IPS-18a (cell line): ENCODE results near the gene IL19.
"Not testable (repeated sequence)": the region's sequence is repeated elsewhere in the genome, so short reads cannot be mapped to it uniquely, and the experiment has no call there.

Experiments
- H3K27ac ChIP-seq: one replicate; pipeline ENCODE4 v1.5.1; 2013; ENCODE audit warnings: low read length
- H3K27me3 ChIP-seq: one replicate; pipeline ENCODE4 v1.6.1; 2013; ENCODE audit warnings: mild to moderate bottlenecking, low read length; ENCODE audit not compliant: control insufficient read depth, insufficient read depth
- H3K36me3 ChIP-seq: one replicate; pipeline ENCODE4 v1.6.1; 2013; ENCODE audit warnings: low read depth, low read length; ENCODE audit not compliant: control insufficient read depth
- H3K4me1 ChIP-seq: one replicate; pipeline ENCODE4 v1.6.1; 2013; ENCODE audit warnings: low read depth, low read length; ENCODE audit not compliant: control insufficient read depth
- H3K4me3 ChIP-seq: one replicate; pipeline ENCODE4 v1.5.1; 2013; ENCODE audit warnings: low read length
- H3K9ac ChIP-seq: one replicate; pipeline ENCODE4 v1.6.1; 2013; ENCODE audit warnings: mild to moderate bottlenecking, low read length, moderate library complexity
- H3K9me3 ChIP-seq: one replicate; pipeline ENCODE4 v1.6.1; 2013; ENCODE audit warnings: low read depth, low read length; ENCODE audit not compliant: control insufficient read depth

IL19 gene

GRCh38 chr1:206744683-206745082 is 25.9 kb upstream of the IL19 start:
- H3K4me1 ChIP-seq, result no peaks in the 10 kb centered on the region
- H3K9ac ChIP-seq, result no peak overlapping the region
- H3K27ac ChIP-seq, result no peak overlapping the region
- H3K36me3 ChIP-seq, result no peaks in the 10 kb centered on the region
- H3K4me3 ChIP-seq, result no peak overlapping the region
- H3K27me3 ChIP-seq, result no peaks in the 10 kb centered on the region
- no peaks in the 10 kb centered on the region for H3K9me3 ChIP-seq

GRCh38 chr1:206745301-206745700 is 25.3 kb upstream of the IL19 start:
- Histone ChIP-seq H3K9ac (no peak overlapping the region), H3K4me1 (no peaks in the 10 kb centered on the region), H3K27me3 (no peaks in the 10 kb centered on the region), H3K9me3 (no peaks in the 10 kb centered on the region), H3K36me3 (no peaks in the 10 kb centered on the region), H3K4me3 (no peak overlapping the region), H3K27ac (no peak overlapping the region)

GRCh38 chr1:206748348-206749030 is 22.1 kb upstream of the IL19 start:
- Histone ChIP-seq H3K36me3 (no peaks in the 10 kb centered on the region), H3K27ac (no peak overlapping the region), H3K9me3 (no peaks in the 10 kb centered on the region)

GRCh38 chr1:206751891-206752290 is 18.7 kb upstream of the IL19 start:
- Histone ChIP-seq H3K4me3 (no peak overlapping the region), H3K27me3 (no peaks in the 10 kb centered on the region), H3K36me3 (no peaks in the 10 kb centered on the region), H3K9me3 (no peaks in the 10 kb centered on the region), H3K4me1 (no peaks in the 10 kb centered on the region), H3K9ac (no peak overlapping the region), H3K27ac (no peak overlapping the region)

More at GRCh38 chr1:206748348-206749030, 22.1 kb upstream of the IL19 start:
- no peaks in the 10 kb centered on the region for H3K4me1 ChIP-seq
- no peak overlapping the region for H3K9ac ChIP-seq
- no peak overlapping the region for H3K4me3 ChIP-seq
- no peaks in the 10 kb centered on the region for H3K27me3 ChIP-seq

- Histone ChIP-seq H3K27me3 (no peaks in the 10 kb centered on the region), H3K27ac (no peak overlapping the region), H3K36me3 (no peaks in the 10 kb centered on the region), H3K4me1 (no peaks in the 10 kb centered on the region), H3K9ac (no peak overlapping the region), H3K9me3 (no peaks in the 10 kb centered on the region), H3K4me3 (no peak overlapping the region)
These were observed 18.1 kb upstream of the IL19 start for GRCh38 chr1:206752481-206752880.

GRCh38 chr1:206753141-206753540 is 17.4 kb upstream of the IL19 start:
- no peaks in the 10 kb centered on the region for H3K9me3 ChIP-seq
- no peak overlapping the region for H3K27ac ChIP-seq
- H3K36me3 ChIP-seq, result no peaks in the 10 kb centered on the region
- H3K4me1 ChIP-seq, result no peaks in the 10 kb centered on the region
- no peaks in the 10 kb centered on the region for H3K27me3 ChIP-seq
- H3K4me3 ChIP-seq, result no peak overlapping the region
- no peak overlapping the region for H3K9ac ChIP-seq

- Histone ChIP-seq H3K9ac (no peak overlapping the region), H3K4me1 (no peaks in the 10 kb centered on the region), H3K9me3 (no peaks in the 10 kb centered on the region), H3K4me3 (no peak overlapping the region), H3K36me3 (no peaks in the 10 kb centered on the region), H3K27ac (no peak overlapping the region), H3K27me3 (no peaks in the 10 kb centered on the region)
These were observed 16.6 kb upstream of the IL19 start for GRCh38 chr1:206754011-206754410.

- no peaks in the 10 kb centered on the region for H3K36me3 ChIP-seq
- H3K4me3 ChIP-seq, result no peak overlapping the region
- no peaks in the 10 kb centered on the region for H3K4me1 ChIP-seq
- H3K27ac ChIP-seq, result no peak overlapping the region
- H3K9me3 ChIP-seq, result no peaks in the 10 kb centered on the region
- H3K27me3 ChIP-seq, result no peaks in the 10 kb centered on the region
- no peak overlapping the region for H3K9ac ChIP-seq
These were observed 12.9 kb upstream of the IL19 start for GRCh38 chr1:206757524-206758266.

- Histone ChIP-seq H3K4me3 (no peak overlapping the region), H3K9ac (no peak overlapping the region), H3K9me3 (no peaks in the 10 kb centered on the region), H3K27ac (no peak overlapping the region), H3K4me1 (no peaks in the 10 kb centered on the region), H3K27me3 (no peaks in the 10 kb centered on the region), H3K36me3 (no peaks in the 10 kb centered on the region)
These were observed 10.0 kb upstream of the IL19 start for GRCh38 chr1:206760590-206760989.

GRCh38 chr1:206761159-206761768 is 9.3 kb upstream of the IL19 start:
- Histone ChIP-seq H3K27ac (no peak overlapping the region), H3K9me3 (no peaks in the 10 kb centered on the region), H3K27me3 (no peaks in the 10 kb centered on the region), H3K4me3 (no peak overlapping the region), H3K4me1 (no peaks in the 10 kb centered on the region), H3K9ac (no peak overlapping the region), H3K36me3 (no peaks in the 10 kb centered on the region)

- H3K9ac ChIP-seq, H3K4me3 ChIP-seq, H3K27me3 ChIP-seq, H3K27ac ChIP-seq, H3K4me1 ChIP-seq, H3K36me3 ChIP-seq, H3K9me3 ChIP-seq: not testable (repeated sequence)
These were observed 7.7 kb upstream of the IL19 start for GRCh38 chr1:206762741-206763364.
